ENCODE data around the gene AS3MT. TPM values are rescaled to one million over a fixed set of nuclear protein-coding genes. Genes with fewer than 3 reads are reported as not detected.
"Not testable (repeated sequence)": the region's sequence is repeated elsewhere in the genome, so short reads cannot be mapped to it uniquely, and the experiment has no call there.

The AS3MT gene
- total RNA-seq, 1 donor from 2014 or later, result 2.0 TPM

DNA sequence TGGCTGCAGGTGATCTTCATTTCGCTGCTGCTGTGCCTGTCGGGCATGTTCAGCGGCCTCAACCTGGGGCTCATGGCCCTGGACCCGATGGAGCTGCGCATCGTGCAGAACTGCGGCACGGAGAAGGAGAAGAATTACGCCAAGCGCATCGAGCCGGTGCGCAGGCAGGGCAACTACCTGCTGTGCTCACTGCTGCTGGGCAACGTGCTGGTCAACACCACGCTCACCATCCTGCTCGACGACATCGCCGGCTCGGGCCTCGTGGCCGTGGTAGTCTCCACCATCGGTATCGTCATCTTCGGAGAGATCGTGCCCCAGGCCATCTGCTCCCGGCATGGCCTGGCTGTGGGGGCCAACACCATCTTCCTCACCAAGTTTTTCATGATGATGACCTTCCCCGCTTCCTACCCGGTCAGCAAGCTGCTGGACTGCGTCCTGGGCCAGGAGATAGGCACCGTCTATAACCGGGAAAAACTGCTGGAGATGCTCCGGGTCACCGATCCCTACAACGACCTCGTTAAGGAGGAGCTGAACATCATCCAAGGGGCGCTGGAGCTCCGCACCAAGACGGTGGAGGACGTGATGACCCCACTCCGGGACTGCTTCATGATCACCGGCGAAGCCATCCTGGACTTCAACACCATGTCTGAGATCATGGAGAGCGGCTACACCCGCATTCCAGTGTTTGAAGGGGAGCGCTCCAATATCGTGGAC is 50.1 kb downstream of the AS3MT start:
- DNase-seq, result peak; percentile 20

DNA sequence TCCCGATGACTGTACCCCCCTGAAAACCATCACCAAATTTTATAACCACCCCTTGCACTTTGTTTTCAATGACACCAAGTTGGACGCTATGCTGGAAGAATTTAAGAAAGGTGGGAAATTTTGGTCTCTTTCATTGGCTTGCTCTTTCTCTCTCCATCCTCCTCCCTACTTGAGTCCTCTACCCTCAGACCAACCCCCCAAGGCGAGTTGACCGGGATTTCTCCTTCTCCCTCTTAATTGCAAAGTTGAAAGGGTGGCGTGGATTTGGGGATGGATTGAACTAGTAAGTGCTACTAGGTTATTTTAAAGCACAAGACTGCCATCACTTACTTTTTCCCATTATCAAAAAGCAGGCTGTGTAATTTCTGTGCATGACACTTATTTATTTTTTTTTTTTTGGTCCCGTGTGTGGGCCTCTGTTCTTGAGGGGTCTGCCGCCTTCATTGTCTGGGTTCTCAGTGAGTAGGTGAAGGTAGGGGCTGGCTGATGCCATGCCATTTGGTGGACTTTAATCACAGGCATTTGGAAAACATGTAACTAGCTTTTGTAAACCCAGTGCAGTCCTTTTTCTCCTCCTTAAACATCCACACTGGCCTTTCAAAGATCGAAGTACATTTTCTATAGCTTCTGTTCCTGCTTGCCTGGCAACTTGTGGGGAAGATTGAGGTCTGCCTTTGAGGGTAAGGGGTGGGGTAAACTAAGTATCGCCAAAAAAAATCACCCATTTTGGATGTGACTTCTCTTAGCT is 50.9 kb downstream of the AS3MT start:
- no peak for DNase-seq

DNA sequence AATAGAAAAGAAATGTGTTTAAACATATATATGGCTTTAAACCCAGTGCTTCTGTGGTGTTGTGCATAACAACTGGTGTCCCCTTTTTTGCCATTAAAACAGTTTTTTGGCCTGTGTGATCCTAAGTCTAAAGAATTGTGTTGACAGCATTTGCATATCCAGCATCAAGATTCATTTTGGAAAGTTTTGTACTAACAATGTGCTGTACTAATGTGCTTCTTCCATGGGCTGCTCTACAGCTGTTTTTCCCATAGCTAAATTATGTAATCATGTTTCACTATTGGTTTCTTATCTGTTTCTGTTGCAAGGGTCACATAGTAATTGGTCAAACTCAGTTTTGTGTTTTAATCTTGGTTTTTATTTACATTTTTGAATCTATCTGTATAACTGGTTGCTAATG is 54.3 kb downstream of the AS3MT start:
- DNase-seq, result no peak

DNA sequence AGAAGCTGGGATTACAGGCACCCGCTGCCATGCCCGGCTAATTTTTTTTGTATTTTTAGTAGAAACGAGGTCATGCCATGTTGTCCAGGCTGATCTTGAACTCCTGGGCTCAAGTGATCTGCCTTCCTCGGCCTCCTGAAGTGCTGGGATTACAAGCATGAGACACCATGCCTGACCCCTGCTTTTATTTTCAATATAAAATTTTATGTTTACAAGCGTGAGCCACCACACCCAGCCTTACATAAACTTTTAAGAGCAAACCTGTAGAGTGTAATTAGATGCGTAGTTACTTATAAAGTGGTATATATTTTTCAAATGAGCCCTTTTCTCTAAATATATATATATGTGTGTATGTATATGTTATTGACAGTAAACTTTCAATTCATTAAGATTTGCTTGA is 57.6 kb downstream of the AS3MT start:
- DNase-seq, result no peak

DNA sequence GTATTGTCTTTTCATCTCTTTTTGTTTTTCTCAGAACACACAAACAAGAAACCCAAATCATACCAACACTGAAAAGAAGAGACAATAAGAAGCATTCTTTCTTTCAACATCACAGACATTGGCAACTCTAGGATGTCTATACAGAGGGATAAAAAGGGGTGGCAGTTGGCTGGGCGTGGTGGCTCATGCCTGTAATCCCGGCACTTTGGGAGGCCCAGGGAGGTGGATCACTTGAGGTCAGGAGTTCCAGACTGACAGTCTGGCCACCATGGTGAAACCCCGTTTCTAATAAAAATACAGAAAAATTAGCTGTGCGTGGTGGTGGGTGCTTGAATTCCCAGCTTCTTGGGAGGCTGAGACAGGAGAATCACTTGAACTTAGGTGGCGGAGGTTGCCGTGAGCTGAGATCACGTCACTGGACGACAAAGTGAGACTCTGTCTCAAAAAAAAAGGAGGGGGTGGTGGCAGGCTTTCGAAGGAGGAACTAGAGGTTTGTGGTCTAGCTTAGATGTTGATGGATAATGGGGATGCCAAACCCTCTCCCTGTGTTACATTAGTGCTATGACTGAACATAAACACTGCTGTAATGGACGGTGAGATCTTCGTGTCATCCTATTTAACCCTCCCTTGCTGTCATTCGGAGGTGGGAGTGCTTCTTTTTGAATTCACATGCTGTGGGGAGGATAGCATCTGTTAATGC is 58.2 kb downstream of the AS3MT start:
- no peak for DNase-seq

DNA sequence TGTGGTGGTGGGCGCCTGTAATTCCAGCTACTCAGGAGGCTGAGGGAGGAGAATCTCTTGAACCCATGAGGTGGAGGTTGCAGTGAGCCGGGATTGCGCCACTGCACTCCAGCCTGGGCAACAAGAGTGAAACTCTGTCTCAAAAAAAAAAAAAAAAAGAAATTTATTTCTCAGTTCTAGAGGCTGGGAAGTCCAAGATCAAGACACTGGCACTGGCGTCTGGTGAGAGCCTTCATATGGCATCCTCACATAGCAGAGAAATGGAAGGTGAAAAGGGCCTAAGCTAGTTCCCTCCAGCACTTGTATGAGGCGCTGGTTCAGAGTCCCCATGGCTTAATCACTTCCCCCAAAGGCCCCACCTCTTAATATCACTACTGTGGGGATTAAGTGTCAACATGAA is 59.2 kb downstream of the AS3MT start:
- DNase-seq, result not testable (repeated sequence)

DNA sequence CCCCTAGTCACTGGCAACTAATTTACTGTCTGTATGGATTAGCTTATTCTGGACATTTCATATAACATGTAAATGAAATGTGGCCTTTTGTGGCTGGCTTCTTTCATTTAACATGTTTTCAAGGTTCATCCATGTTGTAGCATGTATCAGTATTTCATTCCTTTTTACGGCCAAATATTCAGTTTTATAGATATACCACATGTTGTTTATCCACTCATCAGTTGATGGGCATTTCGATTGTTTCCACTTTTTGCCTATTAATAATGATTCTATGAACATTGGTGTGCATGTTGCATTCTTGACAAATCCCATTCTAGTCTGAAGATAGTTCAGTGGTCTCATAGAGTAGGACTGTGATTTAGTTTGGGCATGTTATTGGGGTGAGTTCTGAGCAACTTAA is 61.5 kb downstream of the AS3MT start:
- no peak for DNase-seq

DNA sequence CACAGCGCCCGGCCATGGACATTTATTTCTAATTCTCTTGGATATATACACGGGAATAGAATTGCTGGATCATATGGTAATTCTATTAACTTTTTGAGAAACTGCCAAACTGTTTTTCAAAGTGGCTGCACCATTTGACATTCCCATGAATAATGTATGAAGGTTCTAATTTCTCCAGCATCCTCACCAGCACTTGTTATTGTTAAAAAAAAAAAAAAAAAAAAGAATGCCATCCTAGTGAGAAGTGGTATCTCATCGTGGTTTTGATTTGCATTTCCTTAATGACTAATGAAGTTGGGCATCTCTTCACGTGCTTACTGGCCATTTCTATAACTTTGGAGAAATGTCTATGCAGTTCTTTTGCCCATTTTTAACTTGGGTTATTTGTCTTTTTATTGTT is 62.4 kb downstream of the AS3MT start:
- no peak for DNase-seq

DNA sequence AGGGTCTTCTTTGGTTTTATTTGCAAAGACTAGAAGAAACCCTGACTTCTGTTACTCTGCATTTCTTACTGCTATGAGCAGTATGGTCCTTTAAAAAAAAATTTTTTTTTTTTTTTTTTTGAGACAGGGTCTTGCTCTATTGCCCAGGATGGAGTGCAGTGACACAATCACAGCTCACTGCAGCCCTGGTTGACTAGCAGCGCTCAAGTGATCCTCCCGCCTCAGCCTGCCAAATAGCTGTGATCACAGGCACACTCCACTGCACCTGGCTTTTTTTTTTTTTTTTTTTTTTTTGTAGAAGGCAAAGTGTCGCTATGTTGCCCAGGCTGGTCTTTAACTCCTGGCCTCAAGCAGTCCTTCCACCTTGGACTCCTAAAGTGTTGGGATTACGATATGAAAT is 66.2 kb downstream of the AS3MT start:
- DNase-seq, result no peak

DNA sequence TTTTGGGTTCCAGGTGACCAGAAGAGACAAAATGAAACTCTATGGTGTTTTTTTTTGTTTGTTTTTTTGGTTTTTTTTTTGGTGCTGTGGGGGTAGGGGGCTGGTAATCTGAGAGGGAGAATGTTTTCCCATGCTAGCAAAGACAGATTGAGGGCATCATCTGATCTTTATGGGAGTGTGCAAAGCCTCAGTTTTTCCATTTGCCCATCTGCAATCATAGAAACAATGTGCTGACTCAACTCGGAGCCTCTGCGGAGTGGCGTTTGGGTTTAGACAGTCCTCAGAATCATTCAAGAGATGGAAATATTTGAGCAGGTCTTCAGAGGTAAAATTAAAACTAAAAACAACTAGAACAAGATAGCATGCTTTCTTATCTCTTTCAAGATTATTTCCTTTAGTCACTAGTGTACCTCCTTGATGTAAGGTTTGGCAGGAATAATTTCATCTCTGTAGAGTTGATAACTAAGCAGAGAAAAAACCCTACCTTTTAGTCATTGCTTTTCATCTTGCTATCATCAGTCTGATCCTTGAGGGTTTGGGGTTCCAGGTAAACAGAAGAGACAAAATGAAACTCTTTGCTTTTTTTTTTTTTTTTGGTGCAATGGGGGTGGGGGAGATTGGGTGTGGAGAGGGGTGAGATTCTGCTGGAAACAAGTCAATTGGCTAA is 66.8 kb downstream of the AS3MT start:
- DNase-seq, result no peak

DNA sequence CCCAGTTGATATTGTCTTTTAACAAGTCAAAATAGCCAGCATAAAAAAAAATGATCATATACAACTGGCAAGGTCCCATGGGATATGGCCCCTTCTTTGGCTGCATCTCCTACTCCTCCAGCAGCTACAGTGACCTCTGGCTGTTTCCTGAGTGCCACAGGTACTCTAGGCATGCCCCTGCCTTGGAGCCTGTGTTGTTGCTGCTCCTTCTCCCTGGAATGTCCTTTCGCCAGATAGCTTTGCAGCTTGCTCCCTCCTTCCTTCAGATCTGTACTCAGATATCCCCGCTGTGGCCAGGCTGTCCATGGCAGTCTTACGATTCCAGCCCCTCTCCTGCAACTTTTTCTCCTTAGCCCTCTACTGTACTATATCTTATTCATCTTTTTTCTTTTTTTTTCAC is 72.1 kb downstream of the AS3MT start:
- no peak for DNase-seq

DNA sequence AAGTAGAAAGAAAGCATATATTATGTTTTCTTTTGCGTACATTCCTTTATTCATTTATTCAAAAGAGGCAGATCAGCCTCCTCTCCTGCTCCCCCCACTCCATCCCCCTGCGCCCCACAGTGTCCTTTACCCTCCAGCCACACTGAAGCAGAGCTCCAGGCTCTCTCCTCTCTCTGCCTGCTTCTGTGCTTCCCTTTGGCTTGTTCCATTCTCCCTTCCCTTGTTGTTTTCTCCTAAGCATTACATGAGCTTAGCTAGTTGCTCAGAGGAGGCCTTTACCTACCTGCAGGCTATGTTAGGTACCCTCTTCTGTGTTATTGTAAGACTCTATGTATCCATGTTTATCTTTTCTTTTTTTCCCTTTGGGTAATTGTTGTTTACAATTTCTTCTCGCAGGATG is 76.2 kb downstream of the AS3MT start:
- no peak for DNase-seq

DNA sequence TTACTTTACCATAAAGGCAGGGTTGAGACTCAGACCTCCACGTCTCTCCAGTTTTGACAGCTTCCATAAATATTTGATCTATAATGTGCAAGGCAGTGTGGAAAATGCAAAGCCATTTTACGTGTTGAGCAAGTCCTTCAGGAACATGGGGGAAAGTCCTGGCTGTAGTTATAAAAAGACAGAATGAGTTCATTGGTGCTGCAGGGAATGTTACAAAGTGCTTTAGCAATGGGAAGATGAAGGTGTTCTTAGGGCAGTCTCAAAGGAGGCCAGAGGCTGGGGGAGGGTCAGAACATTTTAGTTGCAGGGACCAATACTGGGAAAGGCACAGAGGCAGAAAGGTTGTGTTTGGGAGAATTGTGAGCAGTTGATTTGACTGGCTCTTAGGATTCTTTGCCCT is 76.7 kb downstream of the AS3MT start:
- no peak for DNase-seq

DNA sequence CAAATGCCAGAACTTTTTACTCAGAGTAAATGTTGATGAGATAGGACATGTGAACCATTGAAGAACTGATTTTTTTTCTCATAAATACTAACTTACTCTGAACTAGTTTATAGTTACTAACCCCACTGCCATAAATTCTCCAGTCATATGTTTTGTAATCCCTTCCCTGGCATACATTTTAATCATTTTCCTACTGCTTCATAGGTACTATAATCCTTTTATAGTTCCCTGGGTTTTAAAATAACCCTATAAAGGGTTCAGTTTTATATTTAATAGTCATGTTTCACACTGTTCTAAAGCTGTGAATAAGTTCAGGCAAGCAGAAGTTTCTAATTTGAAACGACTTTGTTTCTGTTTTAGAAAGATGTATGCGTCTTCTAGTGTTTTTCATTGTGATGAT is 77.7 kb downstream of the AS3MT start:
- DNase-seq, result no peak

DNA sequence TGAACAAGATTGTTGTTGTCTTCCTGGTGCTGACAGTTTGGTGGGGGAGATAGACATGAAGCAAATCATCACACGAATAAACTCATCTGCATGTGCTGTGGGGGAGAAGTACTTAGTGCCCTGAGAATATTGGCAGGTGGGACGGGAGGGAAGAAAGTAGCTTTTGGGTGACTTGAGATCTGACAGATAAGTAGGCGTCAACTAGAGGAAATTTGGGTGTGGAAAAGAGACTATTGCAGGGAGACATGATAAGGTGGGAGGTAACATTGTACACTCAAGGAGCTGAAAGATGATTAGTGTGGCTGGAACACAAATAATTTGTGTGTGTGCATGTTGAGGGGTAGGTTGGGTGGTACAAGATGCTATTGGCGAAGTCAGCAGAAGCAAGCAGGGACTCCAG is 78.9 kb downstream of the AS3MT start:
- DNase-seq, result no peak

DNA sequence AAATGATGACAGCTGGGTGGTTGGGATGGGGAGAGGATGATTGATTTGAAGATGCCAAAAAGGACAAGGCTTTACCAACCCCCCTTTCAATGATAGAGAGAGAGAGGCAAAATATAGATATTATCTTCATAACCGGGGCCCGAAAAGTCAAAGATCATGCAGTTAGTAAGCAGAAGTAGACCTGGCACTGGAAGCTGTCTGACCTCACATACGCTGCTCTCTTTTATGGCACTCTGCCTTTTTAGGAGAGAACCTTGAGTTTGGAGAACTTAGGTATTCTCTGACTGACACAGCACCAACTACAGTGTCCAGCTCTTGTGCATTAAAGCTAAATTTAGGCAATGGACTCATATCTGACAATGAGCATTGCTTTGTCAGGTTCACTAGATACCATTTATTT is 79.5 kb downstream of the AS3MT start:
- DNase-seq, result no peak

DNA sequence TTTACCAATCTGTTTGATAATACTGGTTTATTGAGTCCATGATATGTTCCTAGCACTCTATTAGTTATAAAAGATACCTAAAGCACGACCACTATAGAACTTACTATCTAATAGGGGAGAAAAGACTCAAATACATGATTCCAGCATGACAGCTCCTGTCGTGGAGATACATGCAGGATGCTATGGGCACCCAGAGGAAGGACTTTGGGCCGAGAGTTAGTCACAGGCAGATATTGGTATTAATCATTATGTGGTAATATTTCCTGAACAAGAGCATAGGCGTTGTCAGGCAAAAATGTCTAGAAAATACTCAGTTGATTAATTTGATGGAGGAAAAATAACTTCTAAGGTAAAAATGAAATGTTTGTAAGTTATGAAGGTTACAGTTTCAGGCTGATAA is 80.6 kb downstream of the AS3MT start:
- DNase-seq, result no peak

DNA sequence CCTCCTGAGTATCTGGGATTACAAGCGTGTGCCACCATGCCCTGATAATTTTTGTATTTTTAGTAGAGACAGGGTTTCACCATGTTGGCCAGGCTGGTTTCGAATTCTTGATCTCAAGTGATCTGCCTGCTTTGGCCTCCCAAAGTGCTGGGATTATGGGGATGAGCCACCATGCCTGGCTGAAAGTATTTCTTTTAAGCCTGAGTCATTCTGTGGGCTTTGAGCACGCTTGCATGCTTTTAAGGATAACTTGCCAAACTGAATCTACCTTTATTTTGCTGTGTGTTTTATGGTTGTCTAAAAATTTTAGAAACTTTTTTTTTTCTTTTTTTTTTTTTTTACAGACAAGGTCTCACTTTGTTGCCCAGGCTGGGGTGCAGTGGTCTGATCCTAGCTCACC is 82.0 kb downstream of the AS3MT start:
- DNase-seq, result no peak

Other genes with a start within 250 kb of the AS3MT start
- 65.7 and 124 TPM in 2 replicates for gene TRIM8, start 225.0 kb upstream of the AS3MT start, total RNA-seq
- gene ARL3, start 155.1 kb upstream of the AS3MT start, total RNA-seq, result 3.6 and 4.6 TPM in 2 replicates
- gene SFXN2, start 154.8 kb upstream of the AS3MT start, total RNA-seq, result 7.1 and 13.7 TPM in 2 replicates
- 73.9 and 103 TPM in 2 replicates for gene WBP1L, start 125.5 kb upstream of the AS3MT start, total RNA-seq
- gene CYP17A1, start 32.1 kb upstream of the AS3MT start, total RNA-seq, result not detected in 2 replicates
- 39.0 and 42.9 TPM in 2 replicates for gene BORCS7, start 15.2 kb upstream of the AS3MT start, total RNA-seq
- 6.3 and 6.9 TPM in 2 replicates for gene CNNM2, start 48.8 kb downstream of the AS3MT start, total RNA-seq